GM19467 (cell line): Measurements from ENCODE around the gene SRGAP2C.
"Not testable (repeated sequence)": the region's sequence is repeated elsewhere in the genome, so short reads cannot be mapped to it uniquely, and the experiment has no call there.

ENCODE experiments used
- ATAC-seq: cut with Tn5 transposase; IDR thresholded peaks from one replicate; pipeline ENCODE4 v1.9.1; 2021; ENCODE audit warnings: mild to moderate bottlenecking, moderate library complexity; ENCODE audit not compliant: unreplicated experiment

SRGAP2C gene

GRCh38 chr1:121368910-121369309, 184.1 kb downstream of the SRGAP2C start:
- ATAC-seq = not testable (repeated sequence)

GRCh38 chr1:121369959-121370358, 185.2 kb downstream of the SRGAP2C start:
- ATAC-seq = not testable (repeated sequence)

GRCh38 chr1:121374851-121375367, 190.1 kb downstream of the SRGAP2C start:
- not testable (repeated sequence) for ATAC-seq

GRCh38 chr1:121376986-121377385, 192.2 kb downstream of the SRGAP2C start:
- ATAC-seq = not testable (repeated sequence)

GRCh38 chr1:121378757-121379156, 194.0 kb downstream of the SRGAP2C start:
- not testable (repeated sequence) for ATAC-seq

GRCh38 chr1:121384754-121385153, 200.0 kb downstream of the SRGAP2C start:
- not testable (repeated sequence) for ATAC-seq

- ATAC-seq = not testable (repeated sequence)
These were observed 200.4 kb downstream of the SRGAP2C start for GRCh38 chr1:121385162-121385561.

- ATAC-seq = not testable (repeated sequence)
These were observed 201.0 kb downstream of the SRGAP2C start for GRCh38 chr1:121385563-121386288.

GRCh38 chr1:121386319-121386948, 201.7 kb downstream of the SRGAP2C start:
- ATAC-seq = not testable (repeated sequence)

GRCh38 chr1:121389895-121390560, 205.3 kb downstream of the SRGAP2C start:
- ATAC-seq = not testable (repeated sequence)

GRCh38 chr1:121392130-121392529, 207.4 kb downstream of the SRGAP2C start:
- not testable (repeated sequence) for ATAC-seq

GRCh38 chr1:121395718-121396201, 211.0 kb downstream of the SRGAP2C start:
- ATAC-seq = not testable (repeated sequence)

GRCh38 chr1:121396335-121397081, 211.7 kb downstream of the SRGAP2C start:
- not testable (repeated sequence) for ATAC-seq

GRCh38 chr1:121397101-121397500, 212.3 kb downstream of the SRGAP2C start:
- ATAC-seq = not testable (repeated sequence)

GRCh38 chr1:121399193-121399592, 214.4 kb downstream of the SRGAP2C start:
- ATAC-seq = not testable (repeated sequence)

GRCh38 chr1:121400108-121400507, 215.3 kb downstream of the SRGAP2C start:
- ATAC-seq = not testable (repeated sequence)

- ATAC-seq = not testable (repeated sequence)
These were observed 216.0 kb downstream of the SRGAP2C start for GRCh38 chr1:121400541-121401310.

- ATAC-seq = not testable (repeated sequence)
These were observed 216.7 kb downstream of the SRGAP2C start for GRCh38 chr1:121401375-121401955.

- not testable (repeated sequence) for ATAC-seq
These were observed 218.5 kb downstream of the SRGAP2C start for GRCh38 chr1:121403254-121403653.
